NK-92 (cell line): ENCODE measurements around the gene ING4.

ENCODE experiments used
- DNase-seq: peaks from one replicate; lab custom pipeline; 2025; ENCODE audit not compliant: unreplicated experiment; lab: John Stamatoyannopoulos, UW

ING4 gene

GRCh38 chr12:6635856-6636531 lies 26.9 kb downstream of the ING4 start, which contains the start of gene LPAR5:
TSS of gene LPAR5 (minus strand) at chr12:6635959. CDS start at chr12:6621248, 14,711 bp downstream.
- no peak for DNase-seq

- no peak for DNase-seq
These were observed 27.5 kb downstream of the ING4 start for GRCh38 chr12:6635375-6635855.

DNA sequence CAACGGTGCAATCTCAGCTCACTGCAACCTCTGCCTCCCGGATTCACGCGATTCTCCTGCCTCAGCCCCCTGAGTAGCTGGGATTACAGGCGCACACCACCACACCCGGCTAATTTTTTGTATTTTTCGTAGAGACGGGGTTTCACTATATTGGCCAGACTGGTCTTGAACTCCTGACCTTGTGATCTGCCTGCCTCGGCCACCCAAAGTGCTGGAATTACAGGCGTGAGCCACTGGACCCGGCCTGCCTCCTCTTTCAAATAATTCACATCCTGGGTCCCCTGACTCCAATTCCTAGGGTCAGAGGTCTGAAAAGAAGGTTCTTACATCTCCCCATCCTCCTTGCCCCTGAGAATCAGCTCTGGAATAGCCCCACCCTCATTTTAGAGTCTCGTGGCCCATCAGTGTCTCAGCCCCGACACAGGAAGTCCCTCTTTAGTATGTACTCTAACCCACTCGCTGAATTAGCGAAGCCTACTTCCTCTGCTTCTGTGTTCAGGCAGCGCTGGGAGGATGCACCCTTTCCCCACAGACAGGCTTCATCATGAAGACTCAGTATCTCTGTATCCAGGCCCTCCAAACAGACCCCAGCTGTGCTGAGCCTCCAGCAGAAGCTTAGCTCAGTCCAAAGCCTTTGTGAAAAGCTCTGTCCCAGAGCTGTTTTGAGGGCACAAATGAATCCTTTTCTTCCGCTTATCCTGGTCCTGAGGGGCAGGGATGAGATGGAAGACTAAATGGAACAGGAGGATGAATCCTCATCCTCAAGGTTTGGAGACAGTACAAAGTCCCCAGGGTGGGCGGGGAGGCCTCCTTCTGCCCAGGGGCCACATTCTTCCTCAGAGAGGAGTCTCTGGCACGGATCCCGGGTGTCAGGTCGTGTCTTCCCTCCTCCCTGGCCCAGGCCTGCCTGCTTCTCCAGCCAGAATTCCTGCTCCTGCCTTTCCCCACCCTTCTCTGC lies 30.6 kb downstream of the ING4 start:
- DNase-seq, result no peak

DNA sequence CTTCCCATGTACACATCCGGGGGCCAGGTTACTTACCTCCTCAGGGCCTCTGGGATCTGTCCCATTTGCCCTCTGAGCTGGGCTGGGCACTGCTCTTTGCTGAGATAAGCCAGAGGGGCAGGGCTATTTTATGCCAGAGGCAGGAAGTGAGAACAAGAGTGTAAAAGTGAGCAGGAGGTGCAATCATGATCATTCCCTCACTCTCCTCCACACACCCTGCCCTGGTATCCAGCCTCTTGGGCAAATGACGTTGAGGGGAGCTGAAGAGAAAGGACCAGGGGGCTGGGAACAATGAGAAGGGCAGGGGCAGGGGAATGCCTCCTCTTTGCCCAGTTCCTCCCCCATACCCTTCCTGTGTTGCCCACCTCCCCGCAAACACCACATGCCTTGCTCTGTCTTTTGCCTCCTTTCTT lies 31.4 kb downstream of the ING4 start:
- no peak for DNase-seq

GRCh38 chr12:6630736-6631135 lies 32.2 kb downstream of the ING4 start:
- no peak for DNase-seq

DNA sequence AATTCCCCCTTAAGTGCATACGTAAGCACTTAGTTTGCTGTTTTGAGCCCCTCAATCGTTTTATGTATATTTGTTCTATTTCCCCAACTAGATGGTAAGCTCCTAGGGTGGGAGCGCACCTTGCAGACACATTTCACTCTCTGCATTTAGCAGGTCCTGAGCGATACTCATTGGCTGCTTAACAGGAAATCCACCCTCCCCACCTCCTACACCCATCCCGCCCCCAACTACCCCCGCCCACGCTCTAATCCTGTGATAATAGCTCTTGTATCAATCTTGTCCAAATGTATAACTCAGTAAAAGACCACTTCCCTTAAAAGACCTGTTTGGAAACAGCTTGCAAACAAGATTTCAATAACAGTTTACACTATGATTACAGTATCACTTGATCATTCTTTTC lies 35.3 kb downstream of the ING4 start:
- no peak for DNase-seq

DNA sequence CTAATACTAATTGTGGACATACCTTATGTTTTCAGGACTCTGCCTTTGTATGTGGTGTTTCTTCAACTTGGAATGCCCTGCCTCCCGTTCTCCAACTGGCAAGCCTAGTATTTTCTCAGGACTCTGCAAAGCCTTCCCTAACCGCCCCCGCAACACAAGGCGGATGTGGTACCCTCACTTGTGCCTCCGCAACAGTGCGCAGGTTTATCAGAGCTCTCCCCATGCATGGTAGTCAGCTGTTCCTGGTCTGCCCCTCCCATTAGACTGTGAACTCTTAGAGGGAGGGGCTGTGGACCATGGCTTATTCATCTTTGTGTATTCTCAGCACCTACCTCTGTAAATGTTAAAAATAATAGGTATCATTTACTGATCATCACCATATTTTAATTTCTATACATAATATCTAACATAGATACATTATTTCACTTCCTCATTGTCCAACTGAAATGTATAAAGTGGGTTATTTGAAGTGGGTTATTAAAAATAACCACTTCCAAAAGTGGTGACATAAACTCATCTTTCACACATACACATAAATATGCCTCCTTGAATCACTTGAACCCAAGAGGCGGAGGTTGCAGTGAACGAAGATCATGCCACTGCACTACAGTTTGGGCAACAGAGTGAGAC lies 36.1 kb downstream of the ING4 start:
- no peak for DNase-seq

- DNase-seq, result no peak
These were observed 42.0 kb downstream of the ING4 start for GRCh38 chr12:6620885-6621274.

- DNase-seq, result no peak
These were observed 42.6 kb downstream of the ING4 start for GRCh38 chr12:6620137-6620884.

DNA sequence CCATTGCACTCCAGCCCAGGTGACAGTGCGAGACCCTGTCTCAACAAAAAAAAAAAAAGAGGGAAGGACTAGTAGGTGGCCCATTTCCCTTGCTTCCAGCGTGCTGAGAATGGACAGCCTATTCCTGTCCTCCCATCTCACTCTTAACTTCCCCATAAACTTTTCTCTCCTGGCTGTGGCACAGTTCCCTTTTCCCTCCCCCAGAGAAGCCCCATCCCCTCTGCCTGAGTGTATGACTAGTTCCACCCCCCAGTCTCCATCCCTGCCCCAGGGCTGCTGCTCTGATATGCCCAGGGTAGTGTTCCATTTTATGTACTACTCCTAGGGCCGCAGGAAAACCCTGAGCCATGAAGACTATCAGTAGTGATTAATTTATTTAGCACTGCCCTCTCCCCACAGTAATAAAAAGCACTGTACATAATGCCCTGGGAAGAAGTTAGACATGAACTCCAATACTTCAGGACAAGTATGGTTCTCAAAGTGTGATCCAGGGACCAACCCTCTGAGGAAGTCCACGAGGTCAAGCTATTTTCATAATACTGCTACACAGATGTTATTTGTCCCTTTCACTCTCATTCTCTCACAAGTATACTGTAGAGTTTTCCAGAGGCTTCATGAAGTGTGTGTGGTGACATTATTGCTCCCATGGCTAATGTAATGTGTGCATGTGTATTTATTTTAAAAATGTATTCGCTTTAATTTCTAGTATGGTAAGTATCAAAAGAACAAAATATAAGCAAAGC lies 44.3 kb downstream of the ING4 start:
- DNase-seq, result no peak

DNA sequence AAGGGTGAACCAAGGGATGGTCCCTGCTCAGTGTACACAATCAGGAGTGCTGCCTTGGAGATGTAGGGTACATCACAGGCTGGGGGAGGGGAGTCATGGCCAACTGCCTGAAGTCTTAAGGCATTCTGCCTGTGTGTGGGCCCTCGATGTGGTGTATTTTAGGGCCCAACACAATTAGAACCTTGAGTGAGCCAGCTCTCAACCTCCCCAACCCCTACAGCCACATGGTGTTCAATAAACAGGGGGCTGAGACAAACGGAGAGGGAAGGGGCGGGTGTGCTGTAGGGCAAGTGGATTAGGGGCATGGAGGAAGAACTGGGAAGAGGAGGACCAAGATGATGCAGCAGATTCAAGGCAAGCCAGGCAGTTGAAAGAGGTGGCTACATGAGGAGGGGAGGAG lies 47.1 kb downstream of the ING4 start:
- no peak for DNase-seq

DNA sequence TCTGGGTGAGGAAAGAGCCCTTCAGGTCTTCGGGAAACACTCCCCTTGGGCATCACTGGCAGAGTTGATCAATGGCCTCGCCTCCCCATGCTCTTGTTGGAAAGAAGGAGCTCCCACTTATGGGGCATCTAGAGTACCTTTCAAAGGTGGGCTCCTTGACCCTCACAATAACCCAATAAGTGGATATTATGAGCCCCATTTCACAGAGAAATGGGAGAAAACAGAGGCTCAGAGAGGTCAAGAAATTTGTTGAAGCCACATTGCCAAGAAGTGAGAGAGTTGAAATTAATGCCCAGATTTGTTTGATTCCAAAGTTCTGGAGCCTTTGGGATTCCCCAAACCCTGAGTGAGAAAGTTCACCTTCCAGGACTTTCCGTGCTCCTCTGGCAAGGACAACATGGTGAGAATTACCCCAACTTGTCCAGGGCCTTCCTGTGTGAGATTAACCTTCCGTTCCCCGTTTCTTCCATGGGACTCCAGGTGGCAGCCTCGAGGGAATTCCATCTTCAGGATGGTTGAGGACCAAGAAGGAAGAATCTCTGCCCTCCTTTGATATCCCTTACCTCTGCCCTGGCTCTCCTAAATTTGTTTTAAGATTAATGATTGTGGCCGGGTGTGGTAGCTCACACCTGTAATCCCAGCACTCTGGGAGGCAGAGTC lies 48.3 kb downstream of the ING4 start:
- no peak for DNase-seq

DNA sequence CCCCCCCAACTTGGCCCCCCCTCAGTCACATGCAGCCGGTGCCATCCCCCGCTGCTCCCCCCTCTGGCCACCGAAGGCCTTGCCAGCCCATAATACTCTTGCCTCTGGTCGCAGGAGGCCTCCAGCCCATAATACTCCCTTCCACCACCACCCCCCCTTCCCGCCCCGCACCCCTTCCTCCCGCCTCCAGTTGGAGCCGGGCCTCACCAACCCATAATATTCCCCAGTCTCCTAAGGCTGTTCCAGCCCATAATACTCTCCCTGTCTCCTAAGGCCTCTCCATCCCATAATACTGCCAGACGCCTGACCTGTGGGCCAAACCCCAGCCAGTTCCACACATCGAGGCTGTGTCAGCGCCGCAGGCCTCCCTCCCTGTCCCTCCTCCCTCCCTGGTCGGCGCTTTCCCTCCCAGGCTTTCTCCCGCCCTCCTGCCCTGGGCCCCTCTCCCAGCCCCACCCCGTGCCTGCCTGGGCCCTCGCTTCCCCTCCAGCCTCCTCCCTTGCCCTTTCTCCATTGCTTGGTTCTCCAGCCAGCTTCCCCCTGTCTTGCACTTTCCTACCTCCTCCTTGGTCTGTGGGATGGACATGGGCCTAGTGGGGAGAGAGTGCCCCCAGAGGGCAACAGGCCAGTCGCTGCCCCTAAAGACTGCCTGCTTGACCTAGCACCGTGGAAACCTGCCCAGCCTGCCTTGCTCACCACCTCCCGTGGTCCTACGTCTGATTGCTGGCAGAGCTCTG lies 49.0 kb downstream of the ING4 start:
- DNase-seq, result no peak

DNA sequence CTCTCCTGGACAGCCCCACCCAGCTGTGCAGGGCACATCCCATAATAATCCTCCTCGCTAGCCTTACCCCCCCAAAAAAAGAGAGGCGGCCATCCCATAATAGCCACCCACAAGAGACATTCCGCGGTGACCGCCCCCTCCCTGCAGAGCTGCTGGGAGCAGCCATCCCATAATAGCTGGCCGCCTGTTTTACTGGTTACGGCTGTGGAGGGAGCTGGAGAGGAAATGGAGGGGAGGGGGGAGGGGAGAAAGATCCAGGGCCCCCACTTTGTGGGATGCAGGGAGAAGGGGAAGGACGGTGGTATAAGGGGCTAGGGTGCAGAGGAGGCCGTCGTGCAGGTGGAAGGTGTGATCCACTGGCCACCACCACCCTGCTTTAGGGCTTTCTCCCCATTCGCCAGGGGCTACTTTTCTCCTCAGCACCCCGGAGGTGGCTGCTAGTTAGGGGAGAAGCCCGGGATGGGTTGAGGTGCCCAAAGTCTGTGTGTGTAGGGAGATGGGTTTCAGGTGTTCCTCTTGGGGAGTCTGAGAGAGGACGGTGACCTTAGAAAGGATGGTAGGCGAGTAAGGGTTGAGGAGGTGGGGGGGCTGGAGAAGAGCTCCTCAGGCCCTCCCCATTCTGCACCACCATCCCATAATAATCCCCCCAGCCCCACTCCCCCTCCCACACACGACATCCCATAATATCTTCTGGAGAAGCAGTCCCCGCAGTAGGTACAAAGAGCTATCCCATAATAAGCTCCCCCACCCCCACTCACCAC lies 49.7 kb downstream of the ING4 start:
- DNase-seq, result no peak

- no peak for DNase-seq
These were observed 50.3 kb downstream of the ING4 start for GRCh38 chr12:6612652-6613014.

- no peak for DNase-seq
These were observed 50.7 kb downstream of the ING4 start for GRCh38 chr12:6612247-6612646.

DNA sequence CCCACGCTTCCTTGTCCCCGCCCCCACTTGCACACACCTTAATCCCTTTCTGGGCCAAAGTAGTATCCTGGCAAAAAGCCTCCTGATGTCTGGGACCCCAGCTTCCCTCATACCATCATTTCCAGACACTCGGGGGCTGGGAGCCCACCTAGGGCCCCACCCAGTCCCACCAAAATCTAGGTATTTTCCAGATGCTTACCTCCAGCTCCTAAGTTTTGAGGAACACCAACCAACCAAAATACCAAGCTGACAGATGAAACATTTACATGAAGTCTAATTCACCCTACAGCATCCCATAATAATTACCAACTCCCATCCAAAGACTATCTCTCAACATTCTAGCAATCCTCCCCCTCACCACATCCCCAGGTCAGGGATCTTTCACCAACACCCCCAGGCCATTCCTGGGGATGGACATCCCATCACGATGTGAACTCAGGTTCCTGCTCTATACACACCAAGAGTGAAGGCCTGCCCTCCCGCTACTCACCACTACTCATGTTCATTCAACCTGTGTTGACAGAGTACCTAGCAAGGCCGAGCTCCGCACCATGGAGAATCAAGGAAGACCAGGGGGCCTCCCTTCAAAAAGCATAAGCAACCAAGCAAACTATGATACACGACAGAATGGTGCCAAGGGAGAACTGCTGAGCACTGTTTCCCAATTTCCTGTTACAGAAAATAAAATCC lies 54.2 kb downstream of the ING4 start:
- no peak for DNase-seq
